BE2C (cell line): ENCODE data around the gene CFTR.

ENCODE experiments used
- DNase-seq: peaks from one replicate; pipeline ENCODE4 v3.0.0-alpha.2; 2020
- H3K27me3 ChIP-seq: fragments of 250-450 bp; sonication (Bioruptor Pico); 2 replicates; pipeline ENCODE4 v1.5.1; 2020; ENCODE audit warnings: mild to moderate bottlenecking
- H3K36me3 ChIP-seq: fragments of 250-450 bp; sonication (Bioruptor Pico); 2 replicates; pipeline ENCODE4 v1.5.1; 2020; ENCODE audit warnings: mild to moderate bottlenecking
- H3K4me1 ChIP-seq: fragments of 250-450 bp; sonication (Bioruptor Pico); 2 replicates; pipeline ENCODE4 v1.5.1; 2020
- H3K4me3 ChIP-seq: 2 replicates; pipeline ENCODE4 v1.5.1; 2011; ENCODE audit warnings: low read depth, low read length
- H3K9me3 ChIP-seq: fragments of 250-450 bp; sonication (Bioruptor Pico); 2 replicates; pipeline ENCODE4 v1.5.1; 2020
- TF ChIP-seq, protein P1 (sequence below): IDR thresholded peaks from 2 replicates; pipeline ENCODE4 v1.5.1; 2012; ENCODE audit warnings: mild to moderate bottlenecking, low read depth, low read length

The CFTR gene

DNA sequence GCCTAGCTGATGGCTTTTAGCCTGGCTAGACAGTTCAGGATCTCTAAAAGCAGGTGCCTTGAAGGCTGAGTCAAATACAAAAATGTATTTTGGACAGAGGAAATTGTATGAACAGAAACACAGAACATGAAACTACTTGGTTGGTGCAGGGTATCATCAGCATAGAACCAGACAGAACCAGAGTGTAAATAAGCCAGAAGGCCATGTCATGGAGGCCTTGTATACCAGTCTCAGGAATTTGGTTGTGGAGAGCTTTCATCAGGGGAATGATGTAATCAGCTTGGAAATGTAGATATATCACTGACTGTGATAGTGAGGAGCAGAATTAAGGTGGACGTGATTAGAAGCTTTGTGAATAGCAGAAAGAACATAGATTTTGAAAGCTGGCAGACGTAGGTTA lies 82.9 kb downstream of the CFTR start:
- H3K27me3 ChIP-seq = no peaks in the 10 kb centered on the region
- H3K9me3 ChIP-seq = no peaks in the 10 kb centered on the region
- no peak overlapping the region for H3K4me3 ChIP-seq
- no peaks in the 10 kb centered on the region for H3K4me1 ChIP-seq
- DNase-seq = no peak
- H3K36me3 ChIP-seq = no peaks in the 10 kb centered on the region
- TF ChIP-seq, protein P1, sequence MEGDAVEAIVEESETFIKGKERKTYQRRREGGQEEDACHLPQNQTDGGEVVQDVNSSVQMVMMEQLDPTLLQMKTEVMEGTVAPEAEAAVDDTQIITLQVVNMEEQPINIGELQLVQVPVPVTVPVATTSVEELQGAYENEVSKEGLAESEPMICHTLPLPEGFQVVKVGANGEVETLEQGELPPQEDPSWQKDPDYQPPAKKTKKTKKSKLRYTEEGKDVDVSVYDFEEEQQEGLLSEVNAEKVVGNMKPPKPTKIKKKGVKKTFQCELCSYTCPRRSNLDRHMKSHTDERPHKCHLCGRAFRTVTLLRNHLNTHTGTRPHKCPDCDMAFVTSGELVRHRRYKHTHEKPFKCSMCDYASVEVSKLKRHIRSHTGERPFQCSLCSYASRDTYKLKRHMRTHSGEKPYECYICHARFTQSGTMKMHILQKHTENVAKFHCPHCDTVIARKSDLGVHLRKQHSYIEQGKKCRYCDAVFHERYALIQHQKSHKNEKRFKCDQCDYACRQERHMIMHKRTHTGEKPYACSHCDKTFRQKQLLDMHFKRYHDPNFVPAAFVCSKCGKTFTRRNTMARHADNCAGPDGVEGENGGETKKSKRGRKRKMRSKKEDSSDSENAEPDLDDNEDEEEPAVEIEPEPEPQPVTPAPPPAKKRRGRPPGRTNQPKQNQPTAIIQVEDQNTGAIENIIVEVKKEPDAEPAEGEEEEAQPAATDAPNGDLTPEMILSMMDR = no peak

DNA sequence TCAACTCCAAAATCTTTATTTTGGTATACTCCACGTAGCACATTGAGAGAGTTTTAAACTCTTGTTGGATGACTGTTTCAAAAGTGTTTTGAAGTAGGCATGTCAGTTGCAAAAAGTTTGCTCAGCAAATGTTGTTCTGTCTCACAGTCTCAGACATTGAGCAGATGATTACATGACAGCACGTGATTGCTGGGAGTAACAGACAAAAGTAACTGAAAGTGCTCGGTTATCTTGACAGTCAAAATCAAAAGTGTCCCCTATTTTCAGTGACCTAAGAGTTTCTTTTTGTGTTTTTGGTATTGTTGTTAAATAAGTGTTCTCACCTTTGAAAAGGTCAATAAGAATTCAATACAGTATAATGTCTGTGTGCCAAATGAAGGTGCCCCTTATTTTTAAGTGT lies 84.3 kb downstream of the CFTR start:
- Histone ChIP-seq H3K36me3 (no peaks in the 10 kb centered on the region), H3K9me3 (no peaks in the 10 kb centered on the region), H3K4me3 (no peak overlapping the region), H3K27me3 (no peaks in the 10 kb centered on the region), H3K4me1 (no peaks in the 10 kb centered on the region)
- TF ChIP-seq, protein P1 = no peak
- no peak for DNase-seq

DNA sequence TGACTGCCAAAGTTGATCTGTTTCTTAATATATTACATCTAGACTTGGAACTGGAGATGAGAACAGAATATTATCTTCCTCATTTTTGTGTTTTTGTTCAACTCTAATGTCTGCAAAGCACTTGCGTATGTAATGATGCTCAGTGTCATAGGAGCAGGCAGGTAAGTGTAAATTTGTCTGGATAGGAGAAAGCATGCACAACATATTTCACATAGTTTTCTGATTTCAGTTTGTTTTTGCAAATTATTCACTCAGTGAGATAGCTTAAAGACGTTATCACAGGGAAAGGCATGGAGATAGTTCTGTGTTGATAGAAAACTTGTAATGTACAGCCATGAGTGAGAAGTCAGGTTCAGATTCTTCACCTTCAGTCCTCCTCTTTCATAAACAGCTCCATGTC lies 84.8 kb downstream of the CFTR start:
- Histone ChIP-seq H3K36me3 (no peaks in the 10 kb centered on the region), H3K4me3 (no peak overlapping the region), H3K4me1 (no peaks in the 10 kb centered on the region), H3K27me3 (no peaks in the 10 kb centered on the region), H3K9me3 (no peaks in the 10 kb centered on the region)
- DNase-seq = no peak
- TF ChIP-seq, protein P1 = no peak

DNA sequence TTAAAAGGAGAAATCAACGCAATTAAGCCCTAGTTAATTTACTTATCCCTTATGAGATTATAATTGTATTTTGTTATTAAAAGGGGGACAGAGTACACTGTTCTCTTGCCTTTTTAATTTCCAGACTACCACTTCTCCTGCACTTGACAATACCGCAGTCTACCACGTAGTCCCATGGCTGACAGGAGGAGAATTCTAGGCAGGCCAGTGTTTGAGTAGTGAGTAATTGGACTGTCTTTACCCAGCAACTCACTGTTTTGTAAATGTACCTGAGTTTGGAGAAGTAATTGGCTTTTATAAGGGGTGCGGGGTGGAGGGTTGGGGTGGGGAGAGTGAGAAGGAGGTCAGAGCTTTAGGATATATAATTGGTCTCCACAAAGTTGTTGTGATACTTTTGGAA lies 85.4 kb downstream of the CFTR start:
- no peak for DNase-seq
- Histone ChIP-seq H3K4me1 (no peaks in the 10 kb centered on the region), H3K9me3 (no peaks in the 10 kb centered on the region), H3K4me3 (no peak overlapping the region), H3K27me3 (no peaks in the 10 kb centered on the region), H3K36me3 (no peaks in the 10 kb centered on the region)
- TF ChIP-seq, protein P1 = no peak

DNA sequence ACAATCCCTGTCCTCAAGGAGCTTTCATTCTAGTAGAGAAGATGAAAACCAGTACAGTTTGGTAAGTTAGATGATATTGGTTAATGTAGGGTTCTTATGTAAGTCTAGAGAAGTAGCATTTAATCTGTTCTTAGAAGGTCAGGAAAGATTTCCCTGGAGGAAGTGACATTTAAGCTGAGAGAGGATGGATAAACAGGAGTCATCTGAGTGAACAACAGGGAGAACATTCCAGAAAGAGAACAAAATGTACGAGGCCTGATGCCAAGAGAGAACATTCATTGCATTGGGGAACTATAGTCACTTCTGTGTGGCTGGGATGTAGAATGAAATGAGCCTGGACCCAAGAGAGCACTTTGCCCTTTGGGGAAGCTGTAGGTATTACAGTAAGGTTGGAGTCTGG lies 88.0 kb downstream of the CFTR start:
- Histone ChIP-seq H3K4me3 (no peak overlapping the region), H3K36me3 (no peaks in the 10 kb centered on the region), H3K9me3 (no peaks in the 10 kb centered on the region), H3K4me1 (no peaks in the 10 kb centered on the region), H3K27me3 (no peaks in the 10 kb centered on the region)
- DNase-seq = no peak
- TF ChIP-seq, protein P1 = no peak

DNA sequence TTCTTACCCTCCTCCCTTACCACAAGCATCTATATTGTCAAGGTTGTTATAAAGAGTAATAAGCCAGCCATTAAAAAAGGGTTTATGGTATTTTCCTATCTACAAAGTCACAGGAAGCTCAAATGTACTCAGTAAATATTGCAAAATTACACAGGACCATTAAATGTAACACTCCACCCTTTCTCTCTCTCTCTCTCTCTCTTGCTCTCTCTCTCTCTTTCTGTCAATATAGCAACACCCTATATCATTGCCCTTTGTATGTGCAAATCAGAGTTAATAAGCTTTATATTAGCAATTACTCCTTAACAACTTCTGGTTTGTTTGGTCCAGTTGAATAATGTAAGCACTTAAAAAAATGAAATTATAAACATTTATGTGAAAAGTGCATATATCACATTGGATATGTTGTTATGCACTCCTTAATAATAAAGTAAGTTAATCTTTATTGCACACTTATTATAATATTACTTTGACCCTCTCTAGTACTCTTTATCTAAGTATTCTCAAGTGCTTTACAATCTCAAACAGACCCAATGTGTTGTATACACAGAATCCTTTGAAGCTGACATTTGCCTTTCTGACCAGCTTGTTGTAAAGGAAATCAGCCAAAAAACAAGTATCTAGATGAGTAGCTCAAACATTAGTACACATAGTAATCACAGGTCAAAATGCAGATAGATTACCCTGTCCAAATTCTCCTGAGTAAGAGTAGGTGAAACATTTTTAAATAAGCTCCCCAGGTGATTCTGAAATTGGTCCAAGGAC lies 93.2 kb downstream of the CFTR start:
- Histone ChIP-seq H3K27me3 (no peaks in the 10 kb centered on the region), H3K36me3 (no peaks in the 10 kb centered on the region), H3K9me3 (no peaks in the 10 kb centered on the region), H3K4me3 (no peak overlapping the region), H3K4me1 (no peaks in the 10 kb centered on the region)
- TF ChIP-seq, protein P1 = no peak
- no peak for DNase-seq
